GM12872 (cell line): Measurements from ENCODE around the gene ARHGAP33.

Experiments
- CTCF ChIP-seq: IDR thresholded peaks from 3 replicates; pipeline ENCODE4 v1.5.1; 2011; ENCODE audit warnings: low read depth, mild to moderate bottlenecking, low read length, moderate library complexity; ENCODE audit not compliant: insufficient read depth

Gene ARHGAP33

GRCh38 chr19:35791814-35792279 is 16.5 kb downstream of the ARHGAP33 start:
- TF ChIP-seq CTCF: no peak

- no peak for TF ChIP-seq CTCF
These were observed 16.9 kb downstream of the ARHGAP33 start for GRCh38 chr19:35792312-35792711.

- no peak for TF ChIP-seq CTCF
These were observed 17.5 kb downstream of the ARHGAP33 start for GRCh38 chr19:35792888-35793287.

GRCh38 chr19:35793381-35794165 is 18.2 kb downstream of the ARHGAP33 start:
- TF ChIP-seq CTCF: no peak

GRCh38 chr19:35796645-35797542 is 21.5 kb downstream of the ARHGAP33 start:
- TF ChIP-seq CTCF: no peak

- TF ChIP-seq CTCF: no peak
These were observed 22.3 kb downstream of the ARHGAP33 start for GRCh38 chr19:35797663-35798062.

- no peak for TF ChIP-seq CTCF
These were observed 26.5 kb downstream of the ARHGAP33 start for GRCh38 chr19:35801828-35802227.
